Fibroblast of mammary gland (primary cell): ENCODE data around the gene ACACA.
A peak's percentile ranks its signal among the peaks of the same experiment; 100 is the strongest.

Source experiments
- DNase-seq: peaks from one replicate; pipeline ENCODE4 v3.0.0-alpha.2; 2010; ENCODE audit warnings: low read depth
- H3K4me3 ChIP-seq: 2 replicates; pipeline ENCODE4 v1.5.1; 2011; ENCODE audit warnings: low read depth, mild to moderate bottlenecking, low read length, moderate library complexity; ENCODE audit not compliant: control insufficient read depth
- CTCF ChIP-seq: conservative IDR thresholded peaks from 2 replicates; pipeline ENCODE4 v1.5.1; 2011; ENCODE audit warnings: low read depth, low read length, inconsistent platforms; ENCODE audit not compliant: control insufficient read depth, insufficient read depth

Gene ACACA

GRCh38 chr17:37037590-37038155 is 369.0 kb downstream of the ACACA start:
- DNase-seq = peak; percentile 10
- no peak overlapping the region for H3K4me3 ChIP-seq
- no peak for TF ChIP-seq CTCF
